ENCODE measurements around the gene ERP29.
"Not testable (repeated sequence)": the region's sequence is repeated elsewhere in the genome, so short reads cannot be mapped to it uniquely, and the experiment has no call there.

The ERP29 gene

GRCh38 chr12:112004041-112004440 lies 9.2 kb upstream of the ERP29 start:
- no peak for DNase-seq

- no peak for DNase-seq
These were observed 7.5 kb upstream of the ERP29 start for GRCh38 chr12:112005419-112006395.

GRCh38 chr12:112007945-112008344 lies 5.3 kb upstream of the ERP29 start:
- no peak for DNase-seq

DNA sequence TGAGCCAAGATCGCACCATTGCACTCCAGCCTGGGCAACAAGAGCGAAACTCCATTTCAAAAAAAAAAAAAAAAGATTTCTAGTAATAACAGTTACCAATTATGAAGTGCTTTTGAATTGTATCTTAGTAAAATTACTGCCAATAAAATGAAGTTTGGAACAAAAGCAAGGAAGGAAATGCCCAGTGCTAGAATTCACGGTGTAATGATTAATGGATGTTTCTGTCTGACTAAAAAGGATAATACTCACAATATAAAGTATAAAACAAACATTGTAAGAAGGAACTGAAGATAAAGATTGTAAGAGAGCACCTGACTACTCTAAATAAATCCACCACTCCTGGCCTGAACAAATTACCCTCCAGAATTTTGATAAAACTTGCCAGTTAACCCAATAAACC lies 4.3 kb upstream of the ERP29 start:
- DNase-seq: no peak

- not testable (repeated sequence) for DNase-seq
These were observed 3.6 kb upstream of the ERP29 start for GRCh38 chr12:112009596-112009995.

GRCh38 chr12:112010415-112011344 lies 2.5 kb upstream of the ERP29 start:
- no peak for DNase-seq

DNA sequence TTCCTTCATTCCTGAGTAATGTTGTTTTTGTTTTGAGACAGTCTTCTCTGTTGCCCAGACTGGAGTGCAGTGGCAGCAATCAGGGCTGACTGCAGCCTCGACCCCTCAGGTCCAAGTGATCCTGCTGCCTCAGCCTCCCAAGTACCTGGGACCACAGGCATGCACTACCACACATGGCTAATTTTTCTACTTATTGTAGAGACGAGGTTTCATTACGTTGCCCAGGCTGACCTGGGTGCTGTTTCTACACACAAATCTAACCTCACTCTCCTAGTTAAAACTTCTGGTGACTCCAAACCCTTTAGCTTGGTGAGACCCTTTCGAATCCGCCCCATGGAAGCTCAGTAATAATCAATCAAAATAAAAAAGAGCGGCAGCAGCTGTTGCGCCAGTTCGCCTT lies 1.5 kb upstream of the ERP29 start:
- no peak for DNase-seq

GRCh38 chr12:112013601-112014402 lies 576 bp downstream of the ERP29 start:
- peak; percentile 60 for DNase-seq

GRCh38 chr12:112015938-112016337 lies 2.7 kb downstream of the ERP29 start:
- no peak for DNase-seq

DNA sequence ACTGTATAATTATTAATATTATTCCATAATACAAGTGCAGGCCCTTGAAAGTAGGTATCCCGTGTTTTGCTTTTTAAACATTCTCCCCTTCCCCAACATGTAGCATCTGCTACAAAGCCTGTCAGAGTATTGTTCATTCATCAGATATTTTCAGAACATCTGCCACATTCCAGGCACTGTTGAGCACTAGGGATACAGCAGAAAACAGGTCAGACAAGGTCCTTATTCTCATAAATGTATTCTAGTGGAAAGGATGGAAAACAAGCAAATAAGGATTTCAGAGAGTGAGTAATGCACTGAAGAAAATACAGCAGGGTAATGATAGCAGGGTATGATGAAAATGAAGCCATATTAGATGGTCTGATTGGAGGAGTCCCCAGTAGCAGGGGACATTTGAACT lies 3.8 kb downstream of the ERP29 start:
- no peak for DNase-seq

DNA sequence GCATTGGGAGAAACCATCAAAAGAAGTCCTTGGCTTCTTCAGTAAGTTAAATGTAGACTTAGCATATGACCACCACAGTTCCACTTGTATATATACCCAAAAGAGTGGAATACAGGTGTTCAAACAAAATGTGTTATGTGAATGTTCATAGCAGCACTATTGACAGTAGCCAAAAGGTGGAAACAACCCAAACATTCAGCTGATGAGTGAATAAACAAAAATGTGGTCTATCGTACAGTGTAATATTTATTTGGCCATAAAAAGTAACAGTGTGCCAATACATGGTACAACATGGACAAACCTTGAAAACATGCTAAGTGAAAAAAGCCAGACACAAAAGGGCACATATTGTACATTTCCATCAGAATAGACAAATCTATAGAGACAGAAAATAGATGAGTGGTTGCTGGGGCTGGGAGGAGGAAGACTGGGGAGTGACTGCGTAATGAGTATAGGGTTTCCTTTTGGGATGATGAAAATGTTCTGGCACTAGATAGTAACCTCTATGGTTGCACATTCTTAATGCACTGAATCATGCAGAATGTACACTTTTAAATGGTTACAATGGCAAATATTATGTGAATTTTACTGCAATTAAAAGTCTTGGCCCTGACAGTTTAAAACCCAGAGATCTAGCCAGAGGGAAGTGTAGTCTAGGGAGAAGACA lies 5.5 kb downstream of the ERP29 start:
- DNase-seq: no peak

- no peak for DNase-seq
These were observed 7.8 kb downstream of the ERP29 start for GRCh38 chr12:112020947-112021457.

GRCh38 chr12:112022241-112023016 lies 9.2 kb downstream of the ERP29 start:
- no peak for DNase-seq

- DNase-seq: no peak
These were observed 10.7 kb downstream of the ERP29 start for GRCh38 chr12:112023759-112024396.

DNA sequence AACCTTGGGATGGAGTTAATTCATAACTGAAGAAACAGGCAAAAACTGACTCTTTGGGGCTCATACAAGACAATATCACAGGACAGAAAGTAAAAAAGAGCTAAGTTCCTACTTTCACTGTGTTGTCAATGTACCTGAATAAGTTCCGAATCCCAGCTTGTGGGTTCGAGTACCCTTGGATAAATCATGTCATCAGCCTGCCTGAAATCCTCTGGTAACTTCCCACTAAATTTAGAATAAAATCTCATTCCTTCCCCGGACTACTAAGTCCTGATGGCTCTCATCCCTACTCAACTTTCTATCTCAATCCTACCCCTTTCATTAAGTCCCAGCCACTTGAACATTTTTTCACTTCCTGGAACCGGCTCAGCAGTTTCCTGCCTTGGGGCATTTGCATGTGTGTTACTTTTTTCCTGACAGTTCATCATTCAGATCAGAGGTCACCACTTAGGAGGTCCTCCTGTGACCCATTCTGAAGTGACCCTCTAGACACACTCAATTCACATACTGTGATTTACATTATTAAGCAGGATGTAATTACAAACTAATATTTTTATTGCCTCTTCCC lies 12.7 kb downstream of the ERP29 start:
- no peak for DNase-seq

GRCh38 chr12:112029301-112029700 lies 16.1 kb downstream of the ERP29 start:
- DNase-seq: no peak

DNA sequence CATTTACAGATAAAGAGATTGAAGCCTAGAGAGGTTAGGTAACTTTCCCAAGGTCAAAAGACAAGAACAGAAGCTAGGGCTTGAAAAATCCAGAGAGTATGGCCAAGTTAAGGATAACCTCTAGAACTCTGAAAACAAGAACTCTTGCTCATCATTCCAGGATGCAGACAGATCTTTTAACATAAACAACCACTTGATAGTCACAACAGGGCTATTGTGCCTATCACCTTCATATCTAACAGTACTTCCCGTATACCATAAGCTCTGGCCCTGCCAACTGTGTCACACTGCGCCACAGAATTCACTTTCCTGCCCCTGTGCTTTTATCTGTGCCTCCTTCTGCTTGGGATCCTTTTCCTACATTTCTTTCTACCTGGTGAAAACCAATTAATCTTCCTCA lies 18.2 kb downstream of the ERP29 start:
- DNase-seq: no peak

- no peak for DNase-seq
These were observed 19.1 kb downstream of the ERP29 start for GRCh38 chr12:112032292-112032691.

GRCh38 chr12:112035219-112035785 lies 22.1 kb downstream of the ERP29 start:
- DNase-seq: no peak

GRCh38 chr12:112036614-112037013 lies 23.4 kb downstream of the ERP29 start:
- not testable (repeated sequence) for DNase-seq
